Measurements from ENCODE around the gene CACNA1A. TPM values are rescaled to one million over a fixed set of nuclear protein-coding genes. Genes with fewer than 3 reads are reported as not detected.
A peak's percentile ranks its signal among the peaks of the same experiment; 100 is the strongest.

Gene CACNA1A
- total RNA-seq, 2 experiments from 2014 or later: 0.19 to 0.78 TPM

DNA sequence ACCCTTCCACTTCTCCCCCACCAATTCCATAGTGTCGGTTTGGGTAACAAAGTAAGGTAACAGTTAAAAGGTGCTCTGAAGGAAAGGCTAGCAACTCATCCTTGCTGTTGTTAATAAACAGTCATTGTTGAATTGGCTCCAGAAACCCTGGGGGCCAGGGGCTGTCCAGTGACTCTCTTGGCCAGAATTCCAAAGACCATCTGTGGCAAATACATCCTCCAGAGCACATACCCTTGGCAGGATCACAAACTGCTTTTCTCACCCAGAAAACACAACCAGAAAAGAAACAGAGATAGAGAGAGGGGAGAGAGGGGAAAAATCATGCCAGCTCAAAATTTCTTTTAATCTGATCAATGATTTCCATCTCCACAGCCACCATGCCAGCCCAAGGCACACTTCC is 22.1 kb downstream of the CACNA1A start:
- Histone ChIP-seq H3K79me2 (ENCODE audit: insufficient read depth, low read depth, low read length) (no peaks in the 10 kb centered on the region), H3K4me1 (ENCODE audit: insufficient read depth, low read length, poor library complexity, severe bottlenecking) (no peaks in the 10 kb centered on the region), H2AFZ (ENCODE audit: low read length) (no peak overlapping the region), H3K9me3 (ENCODE audit: low read length) (peaks cover 8% of the 10 kb centered on the region; the same call in 1 of the 2 replicates), H3K36me3 (ENCODE audit: insufficient read depth, low read length) (no peaks in the 10 kb centered on the region), H3K9me2 (ENCODE audit: insufficient read depth, low read length) (no peaks in the 10 kb centered on the region), H3K4me3 (ENCODE audit: low read depth, low read length, poor library complexity, severe bottlenecking) (no peak overlapping the region), H3K4me2 (ENCODE audit: low read length) (no peak overlapping the region), H3K27ac (ENCODE audit: low read depth, low read length, poor library complexity, severe bottlenecking) (no peak overlapping the region), H4K20me1 (ENCODE audit: insufficient read depth, low read length) (no peaks in the 10 kb centered on the region)
- DNase-seq (ENCODE audit: low spot score): no peak
- BruUV-seq (replicated peaks): no TSS peak
- intact Hi-C loops (cut with micrococcal nuclease; ENCODE audit: unreplicated experiment): no loop called here
- POLR2A ChIA-PET: no interaction called here
- CTCF ChIA-PET (ENCODE audit: unreplicated experiment): no interaction called here
- no peak for TF ChIP-seq EZH2phosphoT487 (IDR thresholded peaks at IDR 0.05; ENCODE audit: borderline replicate concordance, low read depth, low read length)
- TF ChIP-seq, protein P1, sequence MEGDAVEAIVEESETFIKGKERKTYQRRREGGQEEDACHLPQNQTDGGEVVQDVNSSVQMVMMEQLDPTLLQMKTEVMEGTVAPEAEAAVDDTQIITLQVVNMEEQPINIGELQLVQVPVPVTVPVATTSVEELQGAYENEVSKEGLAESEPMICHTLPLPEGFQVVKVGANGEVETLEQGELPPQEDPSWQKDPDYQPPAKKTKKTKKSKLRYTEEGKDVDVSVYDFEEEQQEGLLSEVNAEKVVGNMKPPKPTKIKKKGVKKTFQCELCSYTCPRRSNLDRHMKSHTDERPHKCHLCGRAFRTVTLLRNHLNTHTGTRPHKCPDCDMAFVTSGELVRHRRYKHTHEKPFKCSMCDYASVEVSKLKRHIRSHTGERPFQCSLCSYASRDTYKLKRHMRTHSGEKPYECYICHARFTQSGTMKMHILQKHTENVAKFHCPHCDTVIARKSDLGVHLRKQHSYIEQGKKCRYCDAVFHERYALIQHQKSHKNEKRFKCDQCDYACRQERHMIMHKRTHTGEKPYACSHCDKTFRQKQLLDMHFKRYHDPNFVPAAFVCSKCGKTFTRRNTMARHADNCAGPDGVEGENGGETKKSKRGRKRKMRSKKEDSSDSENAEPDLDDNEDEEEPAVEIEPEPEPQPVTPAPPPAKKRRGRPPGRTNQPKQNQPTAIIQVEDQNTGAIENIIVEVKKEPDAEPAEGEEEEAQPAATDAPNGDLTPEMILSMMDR (conservative IDR thresholded peaks at IDR 0.05; ENCODE audit: low read length): no peak

DNA sequence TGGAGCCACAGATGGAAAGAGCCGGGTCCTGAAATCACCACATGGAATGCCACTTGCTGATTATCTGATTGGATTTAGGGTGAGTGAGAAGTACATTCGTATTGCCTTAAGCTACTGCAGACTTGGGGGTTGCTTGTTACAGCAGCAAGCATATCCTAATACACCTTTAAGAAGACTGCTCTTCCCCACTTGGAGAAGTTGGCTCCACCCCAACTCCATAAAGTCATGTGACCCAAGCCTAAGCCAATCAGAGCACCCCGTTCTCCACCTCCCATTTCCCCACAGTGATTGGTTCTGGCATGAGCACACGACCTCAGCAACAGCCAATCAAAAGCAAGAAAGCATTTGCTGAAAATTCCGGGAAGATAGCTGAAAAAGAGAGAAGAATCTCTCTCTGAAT is 23.1 kb downstream of the CACNA1A start:
- no peaks in the 10 kb centered on the region for H4K20me1 ChIP-seq (ENCODE audit: insufficient read depth, low read length)
- no TSS peak for BruUV-seq (replicated peaks)
- CTCF ChIA-PET (ENCODE audit: unreplicated experiment): no interaction called here
- H3K4me3 ChIP-seq (ENCODE audit: low read depth, low read length, poor library complexity, severe bottlenecking): no peak overlapping the region
- H3K4me1 ChIP-seq (ENCODE audit: insufficient read depth, low read length, poor library complexity, severe bottlenecking): no peaks in the 10 kb centered on the region
- H3K9me2 ChIP-seq (ENCODE audit: insufficient read depth, low read length): no peaks in the 10 kb centered on the region
- H3K9me3 ChIP-seq (ENCODE audit: low read length): peaks cover 8% of the 10 kb centered on the region; the same call in 1 of the 2 replicates
- intact Hi-C loops (cut with micrococcal nuclease; ENCODE audit: unreplicated experiment): no loop called here
- DNase-seq (ENCODE audit: low spot score): peak; percentile 6
- no peaks in the 10 kb centered on the region for H3K79me2 ChIP-seq (ENCODE audit: insufficient read depth, low read depth, low read length)
- H3K36me3 ChIP-seq (ENCODE audit: insufficient read depth, low read length): no peaks in the 10 kb centered on the region
- H2AFZ ChIP-seq (ENCODE audit: low read length): no peak overlapping the region
- no peak overlapping the region for H3K27ac ChIP-seq (ENCODE audit: low read depth, low read length, poor library complexity, severe bottlenecking)
- POLR2A ChIA-PET: interaction anchor here (0.6 kb wide), 1 partner anchor 58 kb away, joined by 3 read pairs; no protein-coding TSS in a partner anchor
- no peak overlapping the region for H3K4me2 ChIP-seq (ENCODE audit: low read length)
- TF ChIP-seq EZH2phosphoT487 (IDR thresholded peaks at IDR 0.05; ENCODE audit: borderline replicate concordance, low read depth, low read length): no peak
- TF ChIP-seq, protein P1 (conservative IDR thresholded peaks at IDR 0.05; ENCODE audit: low read length): no peak

DNA sequence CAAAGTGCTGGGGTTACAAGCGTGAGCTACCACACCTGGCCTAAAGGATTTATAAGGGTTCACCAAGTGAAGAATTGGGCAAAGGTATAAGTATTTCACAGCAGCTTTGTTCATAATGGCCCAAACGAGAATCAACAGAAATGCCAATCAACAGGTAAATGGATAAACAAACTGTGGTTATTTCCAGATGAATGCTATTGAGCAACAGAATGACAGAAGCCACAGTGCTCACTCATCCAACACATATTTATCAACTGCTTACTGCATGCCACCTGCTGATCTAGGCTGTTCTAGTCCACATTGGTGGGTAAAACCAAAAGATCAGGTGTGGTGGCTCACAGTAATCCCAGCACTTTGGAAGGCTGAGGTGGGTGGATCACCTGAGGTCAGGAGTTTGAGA is 27.7 kb downstream of the CACNA1A start:
- intact Hi-C loops (cut with micrococcal nuclease; ENCODE audit: unreplicated experiment): no loop called here
- H3K4me2 ChIP-seq (ENCODE audit: low read length): no peak overlapping the region
- no TSS peak for BruUV-seq (replicated peaks)
- H2AFZ ChIP-seq (ENCODE audit: low read length): no peak overlapping the region
- H3K36me3 ChIP-seq (ENCODE audit: insufficient read depth, low read length): no peaks in the 10 kb centered on the region
- no peaks in the 10 kb centered on the region for H4K20me1 ChIP-seq (ENCODE audit: insufficient read depth, low read length)
- DNase-seq (ENCODE audit: low spot score): no peak
- ChIA-PET CTCF (ENCODE audit: unreplicated experiment) (no interaction called here), POLR2A (no interaction called here)
- TF ChIP-seq EZH2phosphoT487 (IDR thresholded peaks at IDR 0.05; ENCODE audit: borderline replicate concordance, low read depth, low read length): no peak
- TF ChIP-seq, protein P1 (conservative IDR thresholded peaks at IDR 0.05; ENCODE audit: low read length): no peak
- no peaks in the 10 kb centered on the region for H3K79me2 ChIP-seq (ENCODE audit: insufficient read depth, low read depth, low read length)
- no peaks in the 10 kb centered on the region for H3K9me2 ChIP-seq (ENCODE audit: insufficient read depth, low read length)
- no peak overlapping the region for H3K4me3 ChIP-seq (ENCODE audit: low read depth, low read length, poor library complexity, severe bottlenecking)
- H3K9me3 ChIP-seq (ENCODE audit: low read length): peaks cover 21% of the 10 kb centered on the region
- H3K4me1 ChIP-seq (ENCODE audit: insufficient read depth, low read length, poor library complexity, severe bottlenecking): no peaks in the 10 kb centered on the region
- H3K27ac ChIP-seq (ENCODE audit: low read depth, low read length, poor library complexity, severe bottlenecking): no peak overlapping the region
